GM06990 (cell line): ENCODE results near the gene TSPOAP1.

ENCODE experiments used
- DNase-seq: peaks from one replicate; pipeline ENCODE4 v3.0.0-alpha.2; 2011; ENCODE audit not compliant: insufficient read length; ENCODE audit errors: extremely low read depth
- H3K27me3 ChIP-seq: replicated peaks from 2 replicates; pipeline ENCODE4 v1.6.0; 2011; ENCODE audit warnings: low read length; ENCODE audit not compliant: control insufficient read depth, insufficient read depth
- H3K36me3 ChIP-seq: 2 replicates; pipeline ENCODE4 v1.5.1; 2011; ENCODE audit warnings: low read length; ENCODE audit not compliant: control insufficient read depth, insufficient read depth
- H3K4me3 ChIP-seq: replicated peaks from 2 replicates; pipeline ENCODE4 v1.5.1; 2011; ENCODE audit warnings: low read depth, mild to moderate bottlenecking, control low read depth, low read length
- TF ChIP-seq, protein P1 (sequence below): IDR thresholded peaks from 2 replicates; pipeline ENCODE4 v1.5.1; 2011; ENCODE audit warnings: low read length, control low read depth, mild to moderate bottlenecking, inconsistent platforms; ENCODE audit not compliant: insufficient read depth, poor library complexity, severe bottlenecking

The TSPOAP1 gene

DNA sequence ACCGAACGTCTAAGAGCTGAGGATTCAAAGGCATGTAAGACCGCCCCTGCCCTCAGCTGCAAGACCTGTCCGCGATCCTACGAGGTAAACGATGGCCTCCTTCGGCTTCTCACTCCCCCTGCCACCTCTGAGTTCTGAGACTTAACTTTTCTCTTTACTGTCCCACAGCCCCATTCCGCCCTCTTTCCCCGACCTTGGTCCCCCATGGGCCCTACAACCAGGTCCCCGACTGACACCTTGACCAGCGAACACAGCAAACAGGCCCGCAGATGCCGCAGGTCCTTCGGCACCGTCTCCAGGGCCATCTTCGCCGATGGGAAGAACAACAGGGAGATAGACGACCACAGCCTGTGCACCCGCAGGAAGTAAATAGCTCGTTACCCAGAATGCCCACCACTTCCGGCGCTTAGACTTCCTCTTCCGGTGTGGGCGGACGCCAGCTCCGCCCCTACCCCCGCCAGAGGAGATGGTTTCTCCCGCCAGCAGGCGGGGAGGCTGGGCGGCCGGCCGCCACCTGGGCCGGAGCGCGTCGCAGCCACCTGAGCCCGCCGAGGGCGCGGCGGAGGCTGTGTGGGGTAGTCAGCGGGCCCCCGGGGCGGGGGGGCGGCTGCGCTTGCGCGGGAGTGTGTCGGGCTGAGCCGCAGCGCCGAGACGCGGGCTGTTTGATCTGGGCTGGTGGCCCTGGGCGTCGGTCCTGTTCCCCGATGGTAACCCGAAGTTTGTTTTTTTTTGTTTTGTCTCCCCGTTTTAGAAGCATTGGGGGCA is 23.4 kb upstream of the TSPOAP1 start, which contains the start of gene SUPT4H1:
SUPT4H1 (minus strand) TSS at position 371 of the 765 bp plus-strand sequence; CDS start at position 305, 66 bp downstream.
- H3K36me3 ChIP-seq: peaks cover 11% of the 10 kb centered on the region
- H3K4me3 ChIP-seq: peak within 1 kb of the TSS; percentile 90
- TF ChIP-seq, protein P1, sequence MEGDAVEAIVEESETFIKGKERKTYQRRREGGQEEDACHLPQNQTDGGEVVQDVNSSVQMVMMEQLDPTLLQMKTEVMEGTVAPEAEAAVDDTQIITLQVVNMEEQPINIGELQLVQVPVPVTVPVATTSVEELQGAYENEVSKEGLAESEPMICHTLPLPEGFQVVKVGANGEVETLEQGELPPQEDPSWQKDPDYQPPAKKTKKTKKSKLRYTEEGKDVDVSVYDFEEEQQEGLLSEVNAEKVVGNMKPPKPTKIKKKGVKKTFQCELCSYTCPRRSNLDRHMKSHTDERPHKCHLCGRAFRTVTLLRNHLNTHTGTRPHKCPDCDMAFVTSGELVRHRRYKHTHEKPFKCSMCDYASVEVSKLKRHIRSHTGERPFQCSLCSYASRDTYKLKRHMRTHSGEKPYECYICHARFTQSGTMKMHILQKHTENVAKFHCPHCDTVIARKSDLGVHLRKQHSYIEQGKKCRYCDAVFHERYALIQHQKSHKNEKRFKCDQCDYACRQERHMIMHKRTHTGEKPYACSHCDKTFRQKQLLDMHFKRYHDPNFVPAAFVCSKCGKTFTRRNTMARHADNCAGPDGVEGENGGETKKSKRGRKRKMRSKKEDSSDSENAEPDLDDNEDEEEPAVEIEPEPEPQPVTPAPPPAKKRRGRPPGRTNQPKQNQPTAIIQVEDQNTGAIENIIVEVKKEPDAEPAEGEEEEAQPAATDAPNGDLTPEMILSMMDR: no peak
- peak; percentile 97 for DNase-seq
- H3K27me3 ChIP-seq: no peaks in the 10 kb centered on the region

DNA sequence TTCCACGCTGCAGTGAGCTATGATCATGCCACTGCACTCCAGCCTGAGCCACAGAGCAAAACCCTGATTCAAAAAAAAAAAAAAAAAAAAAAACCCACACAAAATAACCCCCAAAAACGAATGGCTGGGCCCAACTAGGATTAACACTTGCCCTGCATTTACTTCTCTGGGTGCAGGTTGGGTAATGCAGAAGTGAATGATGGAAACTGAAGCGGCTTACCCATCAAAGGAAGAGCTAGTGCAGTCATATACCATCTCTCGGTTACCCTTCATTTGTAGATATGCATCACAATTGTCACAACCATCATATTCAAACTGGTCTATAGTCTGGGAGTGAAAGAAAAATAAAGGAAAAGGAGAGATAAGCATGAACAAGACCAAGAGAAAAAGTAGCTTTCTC is 22.6 kb upstream of the TSPOAP1 start:
- DNase-seq: no peak
- Histone ChIP-seq H3K4me3 (peak overlapping the region; percentile 90), H3K27me3 (no peaks in the 10 kb centered on the region), H3K36me3 (peaks cover 11% of the 10 kb centered on the region)
- TF ChIP-seq, protein P1: no peak

DNA sequence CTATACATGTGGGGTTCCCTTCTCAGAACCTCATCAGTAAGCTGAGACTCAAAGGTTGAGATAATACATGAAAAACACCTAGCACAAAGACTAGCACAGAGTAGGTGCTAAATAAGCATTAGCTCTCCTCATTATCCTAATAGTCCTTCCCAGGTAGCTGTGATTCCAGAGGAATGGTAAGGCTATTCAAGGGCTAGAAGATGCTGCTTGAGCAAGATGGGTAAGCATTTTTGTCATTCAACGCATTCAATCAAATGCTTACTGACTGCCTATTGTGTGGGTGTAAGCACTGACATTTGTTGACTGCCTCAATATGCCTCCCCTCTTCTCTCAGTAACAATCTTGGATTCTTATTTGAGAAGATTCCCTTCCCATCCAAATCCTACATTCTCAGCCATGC is 19.4 kb upstream of the TSPOAP1 start:
- no peak for DNase-seq
- no peaks in the 10 kb centered on the region for H3K27me3 ChIP-seq
- H3K4me3 ChIP-seq: no peak overlapping the region
- peaks cover 18% of the 10 kb centered on the region for H3K36me3 ChIP-seq
- TF ChIP-seq, protein P1: no peak

DNA sequence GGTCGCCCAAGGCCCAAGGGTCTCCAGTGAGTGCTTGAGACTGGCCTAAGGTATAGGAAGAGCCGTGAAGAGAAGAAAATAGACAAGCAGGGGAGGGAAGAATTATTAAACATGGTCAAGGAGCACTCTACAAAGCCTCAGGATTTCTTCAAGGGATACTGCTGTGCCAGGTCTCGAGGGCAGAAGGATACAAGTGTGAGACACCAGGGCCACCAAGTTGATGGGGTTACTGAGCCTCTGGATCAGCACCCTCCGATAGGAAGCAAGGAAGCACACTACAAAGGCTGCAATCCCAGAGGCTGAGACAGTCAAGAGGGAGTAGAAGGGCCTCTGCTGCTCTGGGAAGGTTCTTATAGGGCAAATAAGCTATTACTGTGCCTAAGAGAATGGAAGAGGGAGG is 16.9 kb upstream of the TSPOAP1 start:
- Histone ChIP-seq H3K4me3 (peak overlapping the region; percentile 50), H3K27me3 (no peaks in the 10 kb centered on the region), H3K36me3 (peaks cover 18% of the 10 kb centered on the region)
- TF ChIP-seq, protein P1: no peak
- no peak for DNase-seq

DNA sequence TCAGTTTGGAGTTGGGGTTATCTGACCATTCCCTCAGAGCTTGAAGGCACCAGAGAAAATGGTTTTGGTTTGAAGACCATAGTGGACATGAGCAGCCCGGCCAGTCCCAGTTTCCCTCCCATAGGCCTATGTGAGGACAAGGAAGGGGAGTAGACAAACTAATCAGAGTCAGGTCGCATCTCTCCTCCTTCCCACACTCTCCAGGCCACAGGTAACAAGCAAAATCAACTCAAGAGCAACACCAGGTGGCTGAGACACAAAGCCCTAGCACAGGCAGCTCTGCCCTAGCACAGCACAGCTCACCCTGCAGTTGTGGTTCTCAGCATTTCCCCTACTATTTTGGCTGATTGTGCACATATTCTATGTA is 16.2 kb upstream of the TSPOAP1 start:
- DNase-seq: no peak
- Histone ChIP-seq H3K4me3 (peak overlapping the region; percentile 50), H3K36me3 (peaks cover 18% of the 10 kb centered on the region), H3K27me3 (no peaks in the 10 kb centered on the region)
- TF ChIP-seq, protein P1: peak; percentile 71
